ENCODE data around the gene PPEF1.
"Not testable (repeated sequence)": the region's sequence is repeated elsewhere in the genome, so short reads cannot be mapped to it uniquely, and the experiment has no call there.

Gene PPEF1

DNA sequence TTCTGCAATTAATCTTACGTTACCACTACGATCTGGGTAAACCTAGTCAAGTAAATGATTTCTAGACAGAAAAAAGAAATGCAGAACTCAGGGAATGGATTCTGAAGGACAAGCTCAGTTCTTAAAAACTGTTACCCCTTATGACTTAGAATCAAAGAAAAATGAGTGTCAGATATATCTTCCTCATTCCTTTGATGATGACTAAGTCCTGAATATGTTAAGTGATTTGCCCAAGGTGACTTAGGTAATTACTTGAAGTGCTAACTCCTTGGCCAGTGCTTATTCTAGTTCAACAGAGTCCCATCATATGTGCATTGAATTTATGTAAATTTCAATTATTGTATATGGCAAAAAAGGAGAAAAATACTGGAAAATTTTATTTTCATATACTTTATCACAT is 92.5 kb downstream of the PPEF1 start:
- DNase-seq: no peak

DNA sequence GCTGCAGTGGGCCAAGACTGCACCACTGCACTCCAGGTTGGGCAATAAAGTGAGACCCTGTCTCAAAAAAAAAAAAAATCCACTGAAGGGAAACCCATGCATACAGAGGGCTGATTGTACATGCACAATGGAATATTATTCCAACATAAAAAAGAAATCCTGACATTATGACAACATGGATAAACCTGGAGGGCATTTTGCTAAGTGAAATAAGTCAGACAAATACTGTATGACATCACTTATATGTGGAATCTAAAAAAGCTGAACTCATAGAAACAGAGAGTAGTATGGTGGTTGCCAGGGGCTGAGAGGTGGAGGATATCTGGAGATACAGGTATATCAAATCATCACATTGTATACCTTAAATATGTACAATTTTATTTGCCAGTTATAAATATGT is 102.2 kb downstream of the PPEF1 start:
- DNase-seq: no peak

DNA sequence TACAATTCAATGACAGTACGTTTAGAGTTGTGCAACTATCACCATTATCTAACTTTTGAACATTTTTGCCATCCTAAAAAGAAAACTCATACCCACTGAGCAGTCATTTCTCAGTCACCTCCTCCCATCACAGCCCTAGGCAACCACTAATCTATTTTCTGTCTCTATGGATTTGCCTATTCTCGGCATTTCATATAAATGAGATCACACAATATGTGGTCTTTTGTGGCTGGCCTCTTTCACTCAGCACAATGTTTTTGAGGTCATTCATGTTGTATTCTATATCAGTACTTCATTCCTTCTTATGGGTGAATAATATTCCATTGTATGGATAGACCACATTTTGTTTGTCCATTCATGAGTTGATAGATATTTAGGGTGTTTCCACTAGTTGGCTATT is 103.0 kb downstream of the PPEF1 start:
- DNase-seq: no peak

DNA sequence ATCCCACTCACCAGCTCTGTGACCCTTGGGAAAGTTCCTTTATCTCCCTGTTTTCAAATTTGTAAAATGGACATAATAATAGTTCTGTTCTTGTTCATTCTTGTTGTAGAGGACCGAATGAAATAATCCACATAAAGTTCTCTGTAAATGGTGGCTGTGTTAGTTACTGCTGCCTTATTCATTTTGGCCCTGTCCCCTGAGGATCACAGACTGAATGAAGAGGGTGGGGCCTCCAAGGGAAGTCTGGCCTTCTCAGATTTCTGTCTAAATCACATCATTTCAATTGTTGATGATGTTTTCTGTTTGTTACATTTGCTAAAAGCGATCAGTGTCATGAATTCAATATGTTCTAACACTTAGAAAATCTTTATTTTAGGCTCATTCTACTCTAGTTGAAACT is 117.9 kb downstream of the PPEF1 start:
- DNase-seq: no peak

DNA sequence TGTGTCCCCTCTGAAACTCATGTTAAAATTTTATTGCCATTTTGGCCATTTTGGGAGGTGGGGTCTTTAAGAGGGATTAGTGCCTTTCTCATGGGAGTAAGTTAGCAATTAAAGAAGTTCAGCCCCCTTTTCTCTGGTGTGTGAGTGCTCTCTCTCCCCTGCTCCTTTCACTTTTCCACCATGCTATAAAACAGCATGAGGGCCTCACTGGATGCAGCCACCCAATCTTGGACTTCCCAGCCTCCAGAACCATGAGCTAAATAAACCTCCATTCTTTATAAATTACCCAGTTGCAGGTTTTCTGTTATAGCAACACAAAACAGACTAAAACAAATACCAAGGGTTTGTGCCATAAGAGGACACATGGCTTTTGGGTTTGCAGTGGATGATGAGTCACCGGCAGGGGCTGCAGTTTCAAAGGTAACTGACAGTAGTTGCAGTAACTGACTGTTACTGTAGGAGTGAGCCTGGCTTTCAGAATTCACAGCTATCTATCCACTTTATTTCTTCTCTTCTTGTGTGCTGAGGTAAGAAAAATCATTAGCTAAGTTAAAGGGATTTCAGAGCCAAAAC is 121.5 kb downstream of the PPEF1 start:
- no peak for DNase-seq

DNA sequence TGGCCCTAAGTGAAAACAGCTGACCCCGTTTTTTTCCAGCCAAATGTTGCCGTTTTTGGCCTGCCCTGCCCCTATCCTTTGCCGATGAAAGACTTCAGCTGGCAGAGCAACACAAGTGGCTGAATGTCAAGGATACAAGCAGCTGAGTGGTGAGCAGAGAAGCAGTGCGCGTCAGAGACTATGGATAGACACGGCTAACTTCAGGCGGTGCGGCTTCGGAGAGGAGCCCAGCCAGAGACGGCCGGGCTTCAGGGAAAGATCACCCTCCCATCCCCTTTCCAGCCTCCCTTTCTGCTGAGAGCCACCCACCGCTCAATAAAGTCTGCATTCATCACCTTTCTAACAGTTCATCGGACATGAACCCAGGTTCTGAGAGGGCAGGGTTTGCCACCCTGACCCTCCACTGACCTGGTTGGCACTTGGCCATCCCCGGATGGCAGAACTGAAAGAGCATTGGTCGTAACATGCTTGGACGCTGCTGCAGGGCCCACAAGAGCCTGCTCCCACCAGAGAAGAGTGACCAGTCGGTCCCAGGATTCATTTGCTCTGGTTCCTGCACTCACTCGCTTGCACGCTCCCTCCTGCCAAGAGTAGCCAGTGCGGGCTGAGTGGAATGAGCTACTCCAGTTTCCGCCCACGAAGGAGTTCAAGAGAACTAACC is 125.8 kb downstream of the PPEF1 start:
- DNase-seq: no peak

DNA sequence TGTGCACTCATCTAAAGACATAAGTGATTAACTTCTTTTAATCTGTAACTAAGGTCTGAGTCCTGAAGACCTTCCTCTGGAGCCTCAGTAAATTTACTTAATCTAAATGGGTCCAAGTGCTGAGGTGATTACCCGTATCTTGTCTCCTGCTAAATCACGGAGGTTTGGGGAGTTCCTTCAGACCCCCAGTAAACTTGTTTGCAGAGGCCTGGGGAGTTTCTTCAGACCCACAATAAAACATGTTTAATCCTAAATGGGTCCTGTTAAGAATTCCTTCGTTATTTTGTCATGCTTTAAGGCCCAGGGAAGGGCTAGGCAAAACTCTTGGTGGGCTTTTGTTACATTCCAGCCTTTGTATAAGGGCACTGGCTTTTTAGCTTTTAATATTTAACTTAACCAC is 140.5 kb downstream of the PPEF1 start:
- not testable (repeated sequence) for DNase-seq

DNA sequence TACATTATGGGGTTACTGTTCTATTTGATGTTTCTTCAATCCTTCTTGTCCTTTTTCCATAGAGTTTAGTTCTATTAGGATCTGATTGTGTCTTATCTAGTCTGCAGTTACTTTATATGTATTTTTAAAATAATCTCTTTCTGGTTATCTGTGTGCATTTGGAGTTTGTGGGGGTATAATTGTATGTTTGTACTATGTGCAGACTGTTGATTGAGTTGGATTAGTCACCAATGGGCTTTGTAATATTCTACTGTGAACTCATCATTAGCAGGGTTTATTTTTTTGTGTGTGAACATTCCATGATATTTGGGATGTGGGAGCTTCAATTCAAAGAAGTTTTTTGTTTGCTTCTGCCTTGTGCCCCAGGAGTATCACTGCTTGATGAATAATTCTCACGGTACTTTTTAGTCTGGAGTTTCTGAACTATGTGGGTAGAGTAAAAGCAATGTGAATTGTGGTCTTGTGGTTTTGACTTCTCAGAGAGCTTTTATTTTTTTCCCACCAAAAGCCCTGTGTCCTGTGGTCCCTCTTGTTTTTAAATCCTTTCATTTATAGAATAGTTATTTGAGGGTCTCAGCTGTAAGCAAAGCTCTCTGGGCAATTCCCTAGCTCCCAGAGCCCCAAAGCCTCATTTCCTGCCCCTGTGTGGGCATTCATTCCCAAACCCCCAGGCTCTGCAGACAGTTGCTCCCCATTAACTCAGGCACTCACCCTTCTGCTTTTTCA is 148.6 kb downstream of the PPEF1 start:
- DNase-seq: no peak

DNA sequence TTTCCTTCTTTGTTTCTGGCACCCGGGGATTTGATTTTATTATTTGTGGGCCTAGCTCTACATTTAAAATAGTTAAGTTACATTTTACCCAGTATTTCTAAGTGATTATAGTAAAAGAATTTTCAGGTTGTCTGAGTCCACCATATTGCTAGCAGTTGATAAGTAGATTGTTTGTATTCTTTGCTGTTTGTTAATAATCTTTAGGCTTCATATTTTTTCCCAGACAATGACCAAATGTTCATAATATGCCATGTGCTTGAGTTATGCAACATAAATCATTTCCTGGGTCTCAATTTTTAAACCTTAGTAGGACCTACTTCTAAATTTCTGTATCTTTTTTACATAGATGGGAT is 149.2 kb downstream of the PPEF1 start:
- DNase-seq: no peak

DNA sequence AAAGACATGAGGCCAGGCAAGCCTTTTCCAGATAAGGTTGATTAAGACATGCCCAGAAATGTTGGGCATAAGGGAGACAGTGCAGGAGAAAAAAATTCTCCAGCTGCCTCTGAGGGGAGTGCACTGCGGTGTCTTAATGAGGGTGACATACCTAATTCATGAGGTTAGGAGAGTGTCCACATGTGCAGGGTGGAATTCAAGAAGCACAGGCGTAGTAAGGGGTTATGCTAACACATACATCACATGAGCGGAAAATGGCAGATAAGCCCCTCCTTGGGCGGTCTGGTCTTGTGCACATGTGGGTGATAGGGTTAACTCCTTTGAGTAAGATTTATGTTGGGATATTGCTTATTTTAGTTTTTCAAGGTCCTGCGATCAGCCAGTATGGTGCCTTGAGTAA is 154.1 kb downstream of the PPEF1 start:
- DNase-seq: no peak

DNA sequence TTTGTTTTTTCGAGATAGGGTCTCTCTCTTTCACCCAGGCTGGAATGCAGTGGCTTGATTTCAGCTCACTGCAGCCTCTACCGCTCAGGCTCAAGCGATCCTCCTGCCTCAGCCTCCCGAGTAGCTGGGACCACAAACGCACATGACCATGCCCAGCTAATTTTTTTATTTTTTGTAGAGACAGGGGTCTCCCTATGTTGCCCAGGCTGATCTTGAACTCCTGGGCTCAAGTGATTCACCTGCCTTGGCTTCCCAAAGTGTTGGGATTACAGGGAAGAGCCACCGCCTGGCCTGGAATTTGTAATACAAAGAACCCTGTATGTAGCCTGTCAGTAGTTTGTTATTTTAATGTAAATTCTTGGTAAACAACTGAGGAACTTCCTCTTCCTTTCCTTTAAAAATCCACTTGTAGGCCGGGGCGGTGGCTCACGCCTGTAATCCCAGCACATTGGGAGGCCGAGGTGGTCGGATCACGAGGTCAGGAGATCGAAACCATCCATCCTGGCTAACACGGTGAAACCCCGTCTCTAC is 157.0 kb downstream of the PPEF1 start:
- DNase-seq: no peak

DNA sequence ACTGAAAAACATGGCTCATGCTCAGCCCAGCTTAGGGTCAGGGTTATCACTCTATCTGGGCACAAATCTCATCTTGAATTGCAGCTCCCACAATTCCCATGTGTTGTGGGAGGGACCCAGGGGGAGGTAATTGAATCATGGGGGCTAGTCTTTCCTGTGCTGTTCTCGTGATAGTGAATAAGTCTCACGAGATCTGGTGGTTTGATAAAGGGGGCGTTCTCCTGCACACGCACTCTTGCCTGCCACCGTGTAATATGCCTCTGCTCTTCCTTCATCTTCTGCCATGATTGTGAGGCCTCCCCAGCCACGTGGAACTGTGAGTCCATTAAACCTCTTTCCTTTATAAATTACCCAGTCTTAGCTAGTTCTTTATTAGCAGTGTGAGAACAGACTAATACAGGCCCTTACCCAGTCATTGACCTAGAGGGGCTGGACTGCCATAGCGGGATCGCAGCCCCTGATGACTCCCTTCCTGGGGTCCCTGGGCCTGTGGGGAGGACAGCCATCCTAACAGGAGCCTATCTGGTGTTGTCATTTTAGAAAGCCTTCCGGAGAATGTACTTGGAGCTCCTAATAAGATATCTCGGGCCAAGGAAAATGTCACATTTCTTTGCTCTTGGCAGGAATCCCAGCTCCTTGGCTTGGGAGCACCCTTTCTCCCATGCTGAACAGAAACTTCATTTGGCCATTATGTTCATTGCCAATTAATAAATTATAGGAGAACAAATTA is 163.9 kb downstream of the PPEF1 start:
- DNase-seq: no peak

DNA sequence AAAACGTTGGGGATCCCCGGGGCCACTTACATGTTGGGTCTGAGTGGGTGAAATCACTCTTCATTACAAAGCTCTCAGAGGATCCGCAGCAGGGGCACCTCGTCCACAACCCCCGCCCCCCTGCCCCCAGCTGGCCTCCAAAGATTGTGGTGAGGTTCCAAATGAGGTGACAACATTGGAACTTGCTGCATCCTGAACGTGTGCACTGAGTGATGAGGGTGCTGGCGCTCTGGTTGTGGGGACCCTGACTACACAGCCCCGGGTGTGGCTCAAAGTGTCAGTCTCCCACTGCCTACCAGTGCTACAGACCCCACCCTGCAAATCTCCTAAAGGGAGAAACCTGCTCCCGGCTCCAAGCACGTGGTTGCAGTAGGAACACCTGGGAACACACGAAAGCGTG is 164.5 kb downstream of the PPEF1 start:
- DNase-seq: no peak

DNA sequence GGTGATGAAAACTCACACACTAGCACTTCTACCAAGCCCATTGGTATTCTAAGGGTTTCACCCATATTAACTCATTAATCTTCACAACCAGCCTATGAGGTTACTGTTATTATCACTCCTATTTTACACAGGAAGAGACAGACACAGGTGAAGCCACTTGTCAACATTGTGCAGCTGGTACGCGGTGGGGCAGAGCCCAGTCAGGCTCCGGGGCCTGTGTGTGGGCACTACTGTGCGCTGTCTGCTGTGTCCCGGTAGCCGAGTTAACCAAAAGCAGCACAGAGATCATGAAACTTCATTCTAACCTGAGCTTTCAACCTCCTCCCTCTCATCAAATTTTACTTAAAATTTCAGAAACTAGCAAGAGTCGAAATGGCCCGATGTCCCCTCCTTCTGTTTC is 165.2 kb downstream of the PPEF1 start:
- no peak for DNase-seq

DNA sequence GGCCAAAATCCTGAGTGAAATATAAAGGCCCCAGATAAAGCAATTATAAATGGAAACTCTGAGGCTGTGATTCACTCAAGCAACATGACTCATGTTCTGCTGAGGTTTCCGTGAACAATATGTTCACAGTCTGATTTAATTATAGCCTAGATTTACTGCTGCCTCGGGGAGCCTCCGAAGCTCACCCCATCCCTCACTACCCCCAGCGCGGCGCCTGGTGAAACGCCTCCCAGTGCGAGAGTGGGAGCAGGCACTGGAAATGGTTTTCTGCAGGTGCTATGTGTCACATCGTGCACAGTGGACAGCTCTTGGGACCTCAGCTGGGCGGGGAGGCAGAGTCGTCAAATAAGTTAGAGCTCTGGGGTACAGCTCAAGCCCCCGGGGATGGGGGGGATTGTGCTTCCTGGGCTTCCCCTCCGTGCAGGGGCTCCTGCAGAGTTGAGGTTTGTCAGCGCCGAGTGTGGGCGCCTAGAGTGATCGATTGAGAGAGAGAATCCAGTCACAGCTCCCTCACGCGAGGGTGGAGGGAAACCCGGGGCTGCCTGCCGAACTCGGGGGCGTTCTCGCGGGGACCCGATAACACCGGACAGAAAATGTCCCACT is 165.8 kb downstream of the PPEF1 start:
- no peak for DNase-seq

DNA sequence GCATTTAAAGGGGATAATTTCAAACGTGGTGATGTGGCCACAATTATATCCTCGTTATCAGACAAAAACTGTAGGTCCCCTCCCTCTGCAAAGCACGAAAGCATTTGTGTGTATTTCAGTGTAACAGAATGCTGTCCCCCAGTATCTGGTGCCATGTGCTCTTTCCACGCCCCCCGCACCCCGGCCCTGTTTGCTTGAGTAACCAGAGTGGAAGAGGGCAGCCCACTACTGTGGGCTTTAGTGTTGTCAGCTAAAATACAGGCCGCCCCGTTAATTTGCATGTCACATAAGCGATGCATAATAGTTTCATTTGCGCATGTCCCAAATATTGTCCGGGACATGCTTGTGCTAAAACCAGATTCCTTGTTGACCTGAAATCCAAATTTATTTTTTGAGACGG is 166.4 kb downstream of the PPEF1 start:
- DNase-seq: no peak

DNA sequence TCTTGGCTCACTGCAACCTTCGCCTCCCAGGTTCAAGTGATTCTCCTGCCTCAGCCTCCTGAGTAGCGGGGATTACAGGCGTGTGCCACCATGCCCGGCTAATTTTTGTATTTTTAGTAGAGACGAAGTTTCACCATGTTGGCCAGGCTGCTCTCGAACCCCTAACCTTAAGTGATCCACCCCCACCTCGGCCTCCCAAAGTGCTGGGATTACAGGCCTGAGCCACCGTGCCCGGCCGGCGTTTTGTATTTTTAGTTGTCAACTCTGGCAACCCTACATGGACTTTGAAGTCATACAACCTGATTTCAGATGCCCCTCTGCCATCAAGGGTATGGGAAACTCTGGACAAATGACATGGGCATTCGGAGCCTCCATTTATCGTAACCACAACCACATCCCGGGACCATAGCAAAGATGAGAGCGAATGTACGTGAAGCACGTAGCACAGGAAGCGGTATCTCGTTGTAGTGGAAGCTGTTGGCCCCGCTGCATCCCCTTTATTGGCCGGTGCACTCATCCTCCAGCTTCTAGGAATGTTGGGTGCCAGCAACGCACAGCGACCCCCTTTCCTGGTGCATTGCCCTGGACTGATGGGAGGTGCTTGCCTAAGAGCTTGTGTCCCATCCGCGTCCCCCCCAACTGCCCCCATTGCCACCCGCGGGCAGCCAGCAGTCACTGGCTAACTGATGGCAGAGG is 167.3 kb downstream of the PPEF1 start:
- no peak for DNase-seq

DNA sequence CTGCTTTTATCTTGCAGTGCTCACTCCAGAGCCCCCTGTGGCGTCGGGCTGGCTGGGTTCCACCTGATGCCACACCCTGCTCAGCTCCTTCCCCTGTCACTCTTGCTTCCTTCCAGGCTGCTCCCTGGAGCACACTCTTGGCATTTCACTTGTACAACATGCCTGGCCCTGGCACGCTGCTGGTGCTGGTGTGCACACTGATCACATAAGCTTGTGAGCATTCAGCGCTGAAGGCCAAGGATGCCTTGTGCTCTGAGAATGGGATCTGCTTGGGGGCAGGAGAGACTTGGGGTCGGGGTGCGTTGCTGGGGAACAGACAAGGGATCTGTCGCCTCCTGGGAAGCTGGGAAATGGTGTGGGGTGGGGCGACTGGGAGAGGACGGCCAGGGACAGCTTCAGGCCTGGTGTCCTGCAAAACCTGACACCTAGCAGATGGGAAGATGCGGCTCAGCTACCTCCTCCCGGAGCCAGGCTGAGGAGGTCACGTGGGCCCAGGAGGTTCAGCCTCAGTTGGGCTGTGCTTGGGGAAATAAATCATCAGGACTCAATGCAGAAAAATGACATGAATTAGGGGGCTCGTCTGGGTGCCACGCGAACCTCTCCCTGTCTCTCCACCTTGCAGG is 167.9 kb downstream of the PPEF1 start:
- no peak for DNase-seq

DNA sequence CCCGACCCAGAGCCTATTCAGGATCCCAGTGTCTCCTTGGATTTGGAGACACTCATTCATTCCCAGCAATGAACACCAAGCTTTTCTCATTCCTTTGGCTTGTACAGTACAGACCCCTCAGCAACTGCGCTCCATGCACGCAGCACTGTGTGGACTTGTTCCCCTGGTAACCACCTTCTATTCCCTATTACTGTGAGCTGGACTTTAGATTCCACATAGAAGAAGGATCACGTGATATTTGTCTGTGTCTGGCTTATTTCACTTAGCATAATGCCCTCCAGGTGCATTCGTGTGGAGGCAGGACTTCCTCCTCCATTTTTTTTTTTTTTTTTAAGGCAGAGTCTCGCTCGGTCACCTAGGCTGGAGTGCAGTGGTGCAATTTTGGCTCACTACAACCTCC is 170.0 kb downstream of the PPEF1 start:
- no peak for DNase-seq
